CD14-positive monocyte (primary cell): ENCODE data around the gene CENPT. TPM values are rescaled to one million over a fixed set of nuclear protein-coding genes. Genes with fewer than 3 reads are reported as not detected.

Experiments
- DNase-seq, 3 donors: peaks; one replicate each; pipeline ENCODE4 v3.0.0-alpha.2; 2011 to 2022
- H2AFZ ChIP-seq: 2 replicates; pipeline ENCODE4 v1.6.0; 2012; ENCODE audit warnings: mild to moderate bottlenecking, low read depth, low read length, inconsistent platforms; ENCODE audit not compliant: insufficient read depth, poor library complexity, severe bottlenecking
- H3K27ac ChIP-seq, 2 donors: 1 replicate in 1 of 2; 2 replicates in 1 of 2; pipeline ENCODE4 v1.5.1; 2012 to 2013; ENCODE audit warnings: low read length in 2 of 2, control low read depth in 1 of 2, inconsistent platforms in 1 of 2, low read depth in 1 of 2, mild to moderate bottlenecking in 1 of 2
- H3K27me3 ChIP-seq, 2 donors: one replicate each; pipeline versions ENCODE4 v1.6.0 to v1.6.1; 2011 to 2013; ENCODE audit warnings: low read length in 2 of 2; ENCODE audit not compliant: control insufficient read depth in 2 of 2, insufficient read depth in 2 of 2
- H3K36me3 ChIP-seq, 2 donors: replicated peaks in 1 of 2; 1 replicate in 1 of 2; 2 replicates in 1 of 2; pipeline versions ENCODE4 v1.5.1 to v1.6.1; 2012 to 2013; ENCODE audit warnings: low read length in 2 of 2, control low read depth in 1 of 2, inconsistent platforms in 1 of 2, mild to moderate bottlenecking in 1 of 2; ENCODE audit not compliant: insufficient read depth in 2 of 2, control insufficient read depth in 1 of 2
- H3K4me1 ChIP-seq, 2 donors: 1 replicate in 1 of 2; 2 replicates in 1 of 2; pipeline versions ENCODE4 v1.5.1 to v1.6.1; 2012 to 2013; ENCODE audit warnings: low read length in 2 of 2, control low read depth in 1 of 2, inconsistent platforms in 1 of 2, mild to moderate bottlenecking in 1 of 2, moderate library complexity in 1 of 2; ENCODE audit not compliant: insufficient read depth in 2 of 2, control insufficient read depth in 1 of 2
- H3K4me2 ChIP-seq: replicated peaks from 2 replicates; pipeline ENCODE3; 2012; ENCODE audit warnings: low read length, moderate library complexity, mild to moderate bottlenecking; ENCODE audit not compliant: poor library complexity, severe bottlenecking; ENCODE audit errors: extremely low read depth
- H3K4me3 ChIP-seq, 3 experiments: fragments of 200-600 bp in 1 of 3; sonication (generic) in 1 of 3; replicated peaks in 1 of 3; 1 replicate in 2 of 3; 2 replicates in 1 of 3; pipeline ENCODE4 v1.5.1; 2011 to 2013; ENCODE audit warnings: low read length in 3 of 3, mild to moderate bottlenecking in 3 of 3, control low read depth in 2 of 3, low read depth in 2 of 3, inconsistent platforms in 1 of 3, moderate library complexity in 1 of 3
- H3K79me2 ChIP-seq: 2 replicates; pipeline ENCODE4 v1.6.0; 2012; ENCODE audit warnings: mild to moderate bottlenecking, control low read depth, inconsistent platforms, low read length, moderate library complexity; ENCODE audit not compliant: insufficient read depth
- H3K9ac ChIP-seq: 2 replicates; pipeline ENCODE4 v1.6.0; 2017; ENCODE audit warnings: low read length, mild to moderate bottlenecking; ENCODE audit not compliant: insufficient read depth, poor library complexity, severe bottlenecking
- H3K9me3 ChIP-seq, 2 donors: replicated peaks in 1 of 2; 1 replicate in 1 of 2; 2 replicates in 1 of 2; pipeline versions ENCODE4 v1.5.1 to v1.6.1; 2012 to 2013; ENCODE audit warnings: low read length in 2 of 2, control low read depth in 1 of 2; ENCODE audit not compliant: control insufficient read depth in 1 of 2, insufficient read depth in 1 of 2
- H4K20me1 ChIP-seq: 2 replicates; pipeline ENCODE4 v1.6.0; 2012; ENCODE audit warnings: mild to moderate bottlenecking, low read length, control low read depth, moderate library complexity; ENCODE audit not compliant: insufficient read depth
- H3K27ac Mint-ChIP-seq, 7 donors: one replicate each; pipeline ENCODE4 v1.8.0; 2020; ENCODE audit warnings: mild to moderate bottlenecking in 7 of 7, mixed read lengths in 7 of 7, moderate library complexity in 6 of 7, inconsistent platforms in 2 of 7
- H3K27me3 Mint-ChIP-seq, 3 donors: one replicate each; pipeline ENCODE4 v1.8.0; 2021 to 2022; ENCODE audit warnings: low read depth in 3 of 3, mild to moderate bottlenecking in 3 of 3, mixed read lengths in 3 of 3, moderate library complexity in 3 of 3, inconsistent platforms in 1 of 3
- H3K36me3 Mint-ChIP-seq, 2 donors: one replicate each; pipeline ENCODE4 v1.8.0; 2020; ENCODE audit warnings: mixed read lengths in 2 of 2, inconsistent platforms in 1 of 2, mild to moderate bottlenecking in 1 of 2
- H3K4me1 Mint-ChIP-seq: one replicate; pipeline ENCODE4 v1.8.0; 2020; ENCODE audit warnings: mild to moderate bottlenecking, mixed read lengths
- H3K4me3 Mint-ChIP-seq, 2 donors: one replicate each; pipeline ENCODE4 v1.8.0; 2020; ENCODE audit warnings: mild to moderate bottlenecking in 2 of 2, mixed read lengths in 2 of 2, moderate library complexity in 1 of 2
- H3K9me3 Mint-ChIP-seq, 7 donors: one replicate each; pipeline ENCODE4 v1.8.0; 2020 to 2022; ENCODE audit warnings: mixed read lengths in 7 of 7, mild to moderate bottlenecking in 6 of 7, moderate library complexity in 6 of 7, inconsistent platforms in 2 of 7
- WGBS: methylation state at CpG from one replicate; pipeline ENCODE4 v1.1.5; 2013; ENCODE audit warnings: missing lambda C conversion rate; ENCODE audit not compliant: insufficient coverage; 5-methylcytosine and 5-hydroxymethylcytosine counted together
- intact Hi-C, 2 donors: fragments of 100-400 bp; cut with micrococcal nuclease; formaldehyde crosslinking; loops; one replicate each; pipeline versions ENCODE4 v1.15.0 to v1.15.1; 2023
- polyA plus RNA-seq, 3 donors: library from polyadenylated mRNA; depleted of rRNA in 1 of 3; unstranded in 2 of 3; stranded (reverse) in 1 of 3; fragments of 300-500 nt in 2 of 3; fragments of >200 nt in 1 of 3; fragmentation: Illumina TruSeq in 2 of 3; gene quantifications; 1 replicate in 2 of 3; 2 replicates in 1 of 3; pipeline ENCODE4 v1.2.3, GENCODE V29; 2012 to 2021
- TF ChIP-seq, protein P1 (sequence below): fragments of 200-600 bp; IDR thresholded peaks from one replicate; pipeline ENCODE4 v1.8.0; 2022; ENCODE audit warnings: antibody characterized with exemption, mild to moderate bottlenecking

CENPT gene
- polyA plus RNA-seq, 3 donors = 8.3 to 120 (median 12.4) TPM

DNA sequence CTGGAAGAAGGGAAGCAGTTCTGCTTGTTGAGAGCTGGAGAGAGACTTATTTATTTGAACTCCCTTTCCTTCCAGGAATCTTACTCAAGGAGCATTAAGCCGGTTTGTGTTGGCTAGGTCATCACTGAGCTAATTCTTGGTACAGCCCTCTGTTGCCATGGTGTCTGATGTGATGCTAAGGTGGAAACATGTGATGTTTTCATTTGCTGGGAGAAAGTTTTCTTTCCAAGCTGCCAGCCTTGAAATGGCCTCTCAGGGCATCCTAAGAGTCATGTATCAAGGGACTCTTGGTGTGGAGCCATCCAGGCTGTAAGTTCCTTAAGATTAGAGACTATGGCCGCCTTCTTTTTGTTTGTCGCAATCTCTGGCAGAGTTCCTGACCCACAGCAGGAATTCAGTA lies 49.7 kb upstream of the CENPT start:
- Histone ChIP-seq H3K9me3 (no peaks in the 10 kb centered on the region), H4K20me1 (peaks cover 56% of the 10 kb centered on the region), H3K9ac (no peak overlapping the region), H3K27ac (no peak overlapping the region), H3K36me3 (peaks cover 4 to 23% of the 10 kb centered on the region in 2 donors), H2AFZ (no peak overlapping the region), H3K4me3 (no peak overlapping the region), H3K4me1 (peaks cover 18 to 20% of the 10 kb centered on the region in 2 donors), H3K79me2 (peaks cover 85% of the 10 kb centered on the region), H3K4me2 (no peak overlapping the region), H3K27me3 (no peaks in the 10 kb centered on the region)
- 100% methylated on average over 2 of the region's 3 CpGs for WGBS
- Mint-ChIP-seq H3K27ac (peak overlapping the region in 1 of 7 donors; percentile 10), H3K36me3 (peaks cover 8 to 27% of the 10 kb centered on the region in 2 donors), H3K4me3 (no peak overlapping the region), H3K27me3 (no peaks in the 10 kb centered on the region), H3K4me1 (peaks cover 24% of the 10 kb centered on the region), H3K9me3 (no peaks in the 10 kb centered on the region)
- TF ChIP-seq, protein P1, sequence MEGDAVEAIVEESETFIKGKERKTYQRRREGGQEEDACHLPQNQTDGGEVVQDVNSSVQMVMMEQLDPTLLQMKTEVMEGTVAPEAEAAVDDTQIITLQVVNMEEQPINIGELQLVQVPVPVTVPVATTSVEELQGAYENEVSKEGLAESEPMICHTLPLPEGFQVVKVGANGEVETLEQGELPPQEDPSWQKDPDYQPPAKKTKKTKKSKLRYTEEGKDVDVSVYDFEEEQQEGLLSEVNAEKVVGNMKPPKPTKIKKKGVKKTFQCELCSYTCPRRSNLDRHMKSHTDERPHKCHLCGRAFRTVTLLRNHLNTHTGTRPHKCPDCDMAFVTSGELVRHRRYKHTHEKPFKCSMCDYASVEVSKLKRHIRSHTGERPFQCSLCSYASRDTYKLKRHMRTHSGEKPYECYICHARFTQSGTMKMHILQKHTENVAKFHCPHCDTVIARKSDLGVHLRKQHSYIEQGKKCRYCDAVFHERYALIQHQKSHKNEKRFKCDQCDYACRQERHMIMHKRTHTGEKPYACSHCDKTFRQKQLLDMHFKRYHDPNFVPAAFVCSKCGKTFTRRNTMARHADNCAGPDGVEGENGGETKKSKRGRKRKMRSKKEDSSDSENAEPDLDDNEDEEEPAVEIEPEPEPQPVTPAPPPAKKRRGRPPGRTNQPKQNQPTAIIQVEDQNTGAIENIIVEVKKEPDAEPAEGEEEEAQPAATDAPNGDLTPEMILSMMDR = no peak
- intact Hi-C loops = loop anchor here in 1 of 2 donors (5.0 kb wide), 1 partner anchor 35 kb away; the partner anchor contains the start of gene CTRL
- DNase-seq = no peak

DNA sequence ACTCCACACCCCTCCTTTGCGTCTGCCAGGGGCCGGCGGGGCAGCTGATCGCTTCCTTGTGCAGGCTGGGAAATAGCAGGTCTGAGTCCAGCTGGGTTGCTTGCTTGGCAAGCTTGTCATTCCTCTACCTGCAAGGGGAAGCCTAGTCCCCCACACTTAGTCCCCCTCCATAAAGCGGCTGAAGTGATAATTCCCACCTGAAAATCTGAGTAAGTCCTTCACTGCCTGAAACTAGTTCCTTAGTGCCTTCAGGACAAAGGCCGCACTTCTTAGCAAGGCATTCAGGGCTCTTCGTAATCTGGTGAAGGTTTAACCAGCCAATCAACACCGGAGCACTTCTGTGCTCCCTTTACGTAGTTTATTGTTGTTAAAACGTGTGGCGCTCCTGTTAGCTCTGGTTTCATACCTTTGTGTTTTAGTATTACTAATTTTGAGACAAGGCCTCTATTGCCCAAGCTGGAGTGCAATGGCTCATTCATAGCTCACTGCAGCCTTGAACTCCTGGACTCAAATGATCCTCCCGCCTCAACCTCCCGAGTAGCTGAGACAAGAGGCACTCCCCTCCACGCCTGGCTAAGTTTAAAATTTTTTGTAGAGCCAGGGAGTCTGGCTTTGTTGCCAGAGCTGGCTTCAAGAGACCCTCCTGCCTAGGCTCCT lies 46.4 kb upstream of the CENPT start:
- Mint-ChIP-seq H3K4me1 (peaks cover 24% of the 10 kb centered on the region), H3K9me3 (no peaks in the 10 kb centered on the region), H3K27me3 (no peaks in the 10 kb centered on the region), H3K36me3 (peaks cover 5 to 13% of the 10 kb centered on the region in 2 donors), H3K4me3 (peak overlapping the region; percentile 89 to 95), H3K27ac (peak overlapping the region; percentile 93 to 98 (median 95))
- peak overlapping the region; percentile 91 for H3K4me2 ChIP-seq
- H3K9me3 ChIP-seq = no peaks in the 10 kb centered on the region
- no peaks in the 10 kb centered on the region for H3K27me3 ChIP-seq
- no peak for DNase-seq
- H3K9ac ChIP-seq = peak overlapping the region; percentile 99
- H3K36me3 ChIP-seq = no peaks in the 10 kb centered on the region
- intact Hi-C loops = loop anchor here in 1 of 2 donors (5.0 kb wide), 3 partner anchors 43 to 332 kb away; partner anchors contain the start of genes CTCF, PSMB10, RANBP10 and TSNAXIP1
- H4K20me1 ChIP-seq = peaks cover 27% of the 10 kb centered on the region
- peak overlapping the region; percentile 91 for H2AFZ ChIP-seq
- H3K79me2 ChIP-seq = peaks cover 57% of the 10 kb centered on the region
- H3K27ac ChIP-seq = peak overlapping the region; percentile 89 to 97
- TF ChIP-seq, protein P1 = no peak
- peaks cover 18 to 21% of the 10 kb centered on the region in 2 donors for H3K4me1 ChIP-seq
- H3K4me3 ChIP-seq = peak overlapping the region; percentile 52 to 91 (median 90)
- WGBS = 40% methylated on average over 11 of the region's 14 CpGs
